K562 (cell line): ENCODE measurements around the gene BMP6. TPM values are rescaled to one million over a fixed set of nuclear protein-coding genes. Genes with fewer than 3 reads are reported as not detected.

Experiments used
- ATAC-seq: fragments of 200-7000 bp; cut with Tn5 transposase; 3 replicates; pipeline ENCODE4 v1.9.1; 2020; ENCODE audit warnings: moderate library complexity
- BruUV-seq: library from RNA; stranded (reverse); fragments of 400-500 nt; replicated peaks from 2 replicates; lab custom pipeline; 2021; lab: Mats Ljungman, UMichigan
- CTCF ChIA-PET: fragments of 300-600 bp; formaldehyde crosslinking; extraction: SDS; loops from one replicate; lab custom pipeline; 2021; ENCODE audit warnings: low intra/inter-chr PET ratio; lab: Yijun Ruan, JAX
- POLR2A ChIA-PET: fragments of 300-600, 350-650 bp; sonication (Branson Sonifier 250); formaldehyde crosslinking; extraction: SDS; loops from one replicate; lab custom pipeline; 2021; ENCODE audit warnings: antibody characterized with exemption, inconsistent platforms; lab: Yijun Ruan, JAX
- DNase-seq, 4 experiments: peaks; one replicate each; pipeline versions ENCODE4 v3.0.0 to v3.0.0-alpha.2; 2011 to 2018; ENCODE audit warnings: low spot score in 3 of 4, mixed read lengths in 3 of 4; ENCODE audit errors: extremely low read depth in 1 of 4
- FAIRE-seq: peaks from 2 replicates; lab custom pipeline; 2011; peaks lifted over from hg19 to GRCh38; lab: Jason Lieb, UNC
- H2AFZ ChIP-seq: 2 replicates; pipeline ENCODE4 v1.6.0; 2011; ENCODE audit warnings: low read depth, low read length, control low read depth, inconsistent platforms
- H3K27ac ChIP-seq: fragments of 200-600 bp; 3 replicates; pipeline ENCODE4 v1.8.0; 2011; ENCODE audit warnings: low read depth, mild to moderate bottlenecking, control low read depth, inconsistent platforms, low read length, moderate library complexity, mixed read lengths; ENCODE audit errors: extremely low read depth
- H3K27me3 ChIP-seq, 2 experiments: fragments of 300-600 bp in 1 of 2; 2 replicates in 1 of 2; 3 replicates in 1 of 2; pipeline versions ENCODE4 v1.6.0 to v1.8.0; 2011; ENCODE audit warnings: inconsistent platforms in 2 of 2, low read length in 2 of 2, mild to moderate bottlenecking in 1 of 2, mixed read lengths in 1 of 2, moderate library complexity in 1 of 2; ENCODE audit not compliant: control insufficient read depth in 2 of 2, insufficient read depth in 2 of 2
- H3K36me3 ChIP-seq: fragments of 300-600 bp; 3 replicates; pipeline ENCODE4 v1.8.0; 2011; ENCODE audit warnings: mild to moderate bottlenecking, low read length, inconsistent platforms; ENCODE audit not compliant: control insufficient read depth, insufficient read depth
- H3K4me1 ChIP-seq, 2 experiments: fragments of 200-600 bp in 1 of 2; replicated peaks in 1 of 2; 2 replicates in 1 of 2; 3 replicates in 1 of 2; pipeline versions ENCODE4 v1.5.1 to v1.8.0; 2011; ENCODE audit warnings: inconsistent platforms in 2 of 2, low read length in 2 of 2, mild to moderate bottlenecking in 1 of 2, mixed read lengths in 1 of 2, moderate library complexity in 1 of 2; ENCODE audit not compliant: control insufficient read depth in 2 of 2, insufficient read depth in 2 of 2
- H3K4me2 ChIP-seq: 2 replicates; pipeline ENCODE4 v1.6.1; 2011; ENCODE audit warnings: low read length, control low read depth, inconsistent platforms, mixed read lengths; ENCODE audit not compliant: insufficient read depth
- H3K4me3 ChIP-seq: fragments of 200-600 bp; sonication (generic), shearing (Covaris generic); 2 replicates; pipeline ENCODE4 v1.5.1; 2016; ENCODE audit warnings: control low read depth, inconsistent platforms
- H3K79me2 ChIP-seq: fragments of 200-600 bp; 3 replicates; pipeline ENCODE4 v1.8.0; 2011; ENCODE audit warnings: low read length, inconsistent platforms; ENCODE audit not compliant: control insufficient read depth, insufficient read depth
- H3K9ac ChIP-seq, 2 experiments: 2 replicates each; pipeline versions ENCODE4 v1.6.0 to v1.6.1; 2011; ENCODE audit warnings: low read depth in 2 of 2, low read length in 2 of 2, control low read depth in 1 of 2, inconsistent platforms in 1 of 2, mild to moderate bottlenecking in 1 of 2, mixed read lengths in 1 of 2; ENCODE audit not compliant: insufficient read depth in 1 of 2
- H3K9me1 ChIP-seq: one replicate; pipeline ENCODE4 v1.6.0; 2011; ENCODE audit warnings: inconsistent platforms, mild to moderate bottlenecking, low read length, moderate library complexity; ENCODE audit not compliant: control insufficient read depth, insufficient read depth
- H3K9me3 ChIP-seq: replicated peaks from 2 replicates; pipeline ENCODE4 v1.5.1; 2011; ENCODE audit warnings: low read depth, low read length, inconsistent platforms; ENCODE audit not compliant: control insufficient read depth, insufficient read depth
- H4K20me1 ChIP-seq: replicated peaks from 2 replicates; pipeline ENCODE4 v1.6.1; 2011; ENCODE audit warnings: low read length, inconsistent platforms, mixed read lengths; ENCODE audit not compliant: control insufficient read depth, insufficient read depth
- ASH1L ChIP-seq: fragments of 450-650 bp; IDR thresholded peaks from 2 replicates; pipeline ENCODE4 v1.6.1; 2018; ENCODE audit warnings: borderline replicate concordance, mild to moderate bottlenecking, low read depth; ENCODE audit not compliant: partially characterized antibody
- BRCA1 ChIP-seq, 2 experiments: fragments of 450-650 bp in 1 of 2; sonication (generic) in 1 of 2; formaldehyde crosslinking in 1 of 2; IDR thresholded peaks; 2 replicates each; pipeline versions ENCODE4 v1.5.0 to v1.6.1; 2017 to 2020; ENCODE audit warnings: mild to moderate bottlenecking in 1 of 2, missing genetic modification reagents in 1 of 2
- CCAR2 ChIP-seq: fragments of 200-400 bp; formaldehyde crosslinking; IDR thresholded peaks from 2 replicates; pipeline ENCODE4 v1.6.1; 2017; ENCODE audit warnings: mild to moderate bottlenecking, low read depth, low read length
- GTF2B ChIP-seq: IDR thresholded peaks from 2 replicates; pipeline ENCODE4 v1.6.1; 2011; ENCODE audit not compliant: insufficient read length; ENCODE audit errors: extremely low read depth
- GTF2F1 ChIP-seq: IDR thresholded peaks from 2 replicates; pipeline ENCODE4 v1.6.1; 2011; ENCODE audit warnings: low read depth, low read length, improper control_type of control experiment
- HMG20B ChIP-seq: fragments of 250-450 bp; sonication (Bioruptor Pico); IDR thresholded peaks from 2 replicates; pipeline ENCODE4 v1.5.0; 2021; ENCODE audit warnings: mild to moderate bottlenecking
- LEF1 ChIP-seq: fragments of 450-650 bp; IDR thresholded peaks from 2 replicates; pipeline ENCODE4 v1.6.1; 2016; ENCODE audit warnings: mild to moderate bottlenecking
- MAFG ChIP-seq: fragments of 450-650 bp; conservative IDR thresholded peaks from 2 replicates; pipeline ENCODE4 v1.6.1; 2016; ENCODE audit warnings: missing genetic modification characterization, missing compliant biosample characterization
- MTF1 ChIP-seq: fragments of 250-450 bp; sonication (Bioruptor Pico); IDR thresholded peaks from 2 replicates; pipeline ENCODE4 v1.9.0; 2021; ENCODE audit warnings: moderate library complexity, mild to moderate bottlenecking, inconsistent platforms, borderline replicate concordance
- PHF21A ChIP-seq: fragments of 450-650 bp; IDR thresholded peaks from 2 replicates; pipeline ENCODE4 v1.6.1; 2017; ENCODE audit warnings: low read depth, borderline replicate concordance
- RBM15 ChIP-seq: fragments of 200-400 bp; formaldehyde crosslinking; IDR thresholded peaks from 2 replicates; pipeline ENCODE4 v1.6.1; 2018; ENCODE audit warnings: mild to moderate bottlenecking, low read length, moderate library complexity; ENCODE audit not compliant: insufficient read depth
- SIN3B ChIP-seq: fragments of 450-650 bp; IDR thresholded peaks from 2 replicates; pipeline ENCODE4 v1.6.1; 2017; ENCODE audit warnings: low read depth, mild to moderate bottlenecking, moderate library complexity
- TAF9B ChIP-seq: fragments of 450-650 bp; IDR thresholded peaks from 2 replicates; pipeline ENCODE4 v1.6.1; 2018; ENCODE audit warnings: mild to moderate bottlenecking; ENCODE audit not compliant: partially characterized antibody
- TCF7L2 ChIP-seq: fragments of 150-350 bp; IDR thresholded peaks from 2 replicates; pipeline ENCODE4 v1.6.1; 2016; ENCODE audit warnings: low read depth, mild to moderate bottlenecking, low read length, moderate library complexity
- ZNF445 ChIP-seq: fragments of 250-450 bp; sonication (Bioruptor Pico); IDR thresholded peaks from 2 replicates; pipeline ENCODE4 v1.4.0; 2020; ENCODE audit warnings: low read depth, mild to moderate bottlenecking, moderate library complexity
- ZNF764 ChIP-seq: fragments of 250-450 bp; sonication (Bioruptor Pico); IDR thresholded peaks from 2 replicates; pipeline ENCODE4 v1.4.0; 2020; ENCODE audit warnings: low read depth, mild to moderate bottlenecking, moderate library complexity
- WGBS: fragments of 100-300 bp; shearing (Covaris generic); methylation state at CpG from one replicate; pipeline ENCODE4 v1.1.6; 2016; ENCODE audit warnings: low coverage, mixed read lengths; ENCODE audit not compliant: insufficient coverage; ENCODE audit errors: missing lambda C conversion rate; 5-methylcytosine and 5-hydroxymethylcytosine counted together
- in situ Hi-C: fragments of 300-500 bp; cut with MboI; formaldehyde crosslinking; loops from 4 replicates; pipeline ENCODE4 v1.15.0; 2018; ENCODE audit warnings: inconsistent platforms, mixed read lengths
- intact Hi-C: fragments of 100-400 bp; cut with micrococcal nuclease; formaldehyde crosslinking; loops from 2 replicates; pipeline ENCODE4 v1.14.2; 2022
- polyA plus RNA-seq, 8 experiments: library from polyadenylated mRNA; depleted of rRNA in 4 of 8; stranded (reverse) in 5 of 8; unstranded in 3 of 8; fragments of >200 nt; fragmentation: Nextera tagmentation in 2 of 8; fragmentation: Illumina TruSeq in 1 of 8; extraction: Ambion mirVana in 2 of 8; extraction: Trizol in 1 of 8; gene quantifications; 2 replicates each; pipeline versions ENCODE4 v1.2.1 to v1.2.3, GENCODE V29; 2011 to 2014; ENCODE audit warnings: inconsistent platforms in 1 of 8, missing spikeins in 1 of 8
- total RNA-seq, 7 experiments: library from RNA; depleted of rRNA in 6 of 7; stranded (reverse); fragments of >200 nt in 6 of 7; fragmentation: Illumina TruSeq in 2 of 7; extraction: Trizol in 2 of 7; gene quantifications; 2 replicates each; pipeline versions ENCODE4 v1.2.1 to v1.2.3, GENCODE V29; 2011 to 2021; ENCODE audit warnings: low replicate concordance in 1 of 7

The BMP6 gene
- total and polyA plus RNA-seq, 9 of the 15 experiments (the other 6 are each of a cell fraction or from before 2014, with no cell fraction given), result 0.01 to 0.13 (median 0.06) TPM; not detected in 3

GRCh38 chr6:7734707-7735383, 8.9 kb downstream of the BMP6 start:
- Histone ChIP-seq H3K27me3 (peaks cover 35 to 39% of the 10 kb centered on the region in 2 experiments), H3K9ac (no peak overlapping the region), H3K9me1 (no peaks in the 10 kb centered on the region), H3K79me2 (no peaks in the 10 kb centered on the region), H3K36me3 (no peaks in the 10 kb centered on the region), H2AFZ (no peak overlapping the region), H3K4me1 (peaks cover 0 to 6% of the 10 kb centered on the region in 2 experiments; a peak in 1 of 5 replicates), H3K27ac (no peak overlapping the region), H3K4me3 (no peak overlapping the region), H3K4me2 (no peak overlapping the region), H4K20me1 (no peaks in the 10 kb centered on the region), H3K9me3 (no peaks in the 10 kb centered on the region)
- ATAC-seq (no peak), FAIRE-seq (no peak), DNase-seq (no peak)
- 4% methylated on average over 18 of the region's 18 CpGs for WGBS
- ChIA-PET CTCF (no interaction called here), POLR2A (interaction anchor here (0.6 to 0.8 kb wide), 4 partner anchors 12 to 277 kb away, joined by 3 to 4 read pairs (median 3); no protein-coding TSS in a partner anchor)
- TF ChIP-seq SIN3B (no peak), ZNF764 (CRISPR knock-in tag) (no peak)
- intact Hi-C loops (no loop called here), in situ Hi-C loops (loop anchor here (5.0 kb wide), 1 partner anchor 1068 kb away; no protein-coding TSS in a partner anchor)
- BruUV-seq, result no TSS peak

GRCh38 chr6:7737106-7737505, 11.2 kb downstream of the BMP6 start:
- POLR2A ChIA-PET, result no interaction called here
- intact Hi-C loops, result no loop called here
- TF ChIP-seq BRCA1 (IDR thresholded peaks at IDR 0.05), result no peak
- no peak for TF ChIP-seq BRCA1 (CRISPR knock-in tag; IDR thresholded peaks at IDR 0.05)
- TF ChIP-seq TAF9B, result no peak
- TF ChIP-seq ZNF445 (CRISPR knock-in tag), result no peak
- TF ChIP-seq GTF2B, result no peak
- no peak for TF ChIP-seq LEF1
- TF ChIP-seq PHF21A, result no peak
- TF ChIP-seq MAFG (tag), result no peak
- no peak for TF ChIP-seq TCF7L2
- TF ChIP-seq MTF1 (CRISPR knock-in tag), result no peak
- TF ChIP-seq ASH1L, result no peak
- TF ChIP-seq HMG20B (CRISPR knock-in tag), result no peak
- TF ChIP-seq CCAR2, result no peak
- TF ChIP-seq RBM15, result no peak
- no peak for TF ChIP-seq GTF2F1

More at GRCh38 chr6:7737106-7737505, 11.2 kb downstream of the BMP6 start:
- H3K9me3 ChIP-seq, result no peaks in the 10 kb centered on the region
- in situ Hi-C loops, result loop anchor here (5.0 kb wide), 1 partner anchor 1070 kb away; no protein-coding TSS in a partner anchor
- no peak overlapping the region for H2AFZ ChIP-seq
- no peaks in the 10 kb centered on the region for H3K36me3 ChIP-seq
- 0 out of 5 replicates have a peak, but pooled peaks cover 0 to 3% of the 10 kb centered on the region in 2 experiments for H3K4me1 ChIP-seq
- CTCF ChIA-PET, result no interaction called here
- H3K27ac ChIP-seq, result no peak overlapping the region
- WGBS, result 0% methylated on average over 3 of the region's 3 CpGs
- H3K4me3 ChIP-seq, result no peak overlapping the region
- H4K20me1 ChIP-seq, result no peaks in the 10 kb centered on the region; the same call in 1 of the 2 replicates
- no peak for FAIRE-seq
- H3K9me1 ChIP-seq, result no peaks in the 10 kb centered on the region
- peaks cover 31 to 46% of the 10 kb centered on the region in 2 experiments for H3K27me3 ChIP-seq
- BruUV-seq, result no TSS peak
- no peak overlapping the region for H3K9ac ChIP-seq
- ATAC-seq, result no peak
- H3K79me2 ChIP-seq, result no peaks in the 10 kb centered on the region
- H3K4me2 ChIP-seq, result no peak overlapping the region
- DNase-seq, result no peak
